NCI-H345 treated with DMSO at 0.1 percent for 48 hours (cell line): ENCODE measurements around the gene PLA2G6.

Experiments used
- DNase-seq: peaks from one replicate; lab custom pipeline; 2025; ENCODE audit not compliant: unreplicated experiment; lab: John Stamatoyannopoulos, UW

PLA2G6 gene

DNA sequence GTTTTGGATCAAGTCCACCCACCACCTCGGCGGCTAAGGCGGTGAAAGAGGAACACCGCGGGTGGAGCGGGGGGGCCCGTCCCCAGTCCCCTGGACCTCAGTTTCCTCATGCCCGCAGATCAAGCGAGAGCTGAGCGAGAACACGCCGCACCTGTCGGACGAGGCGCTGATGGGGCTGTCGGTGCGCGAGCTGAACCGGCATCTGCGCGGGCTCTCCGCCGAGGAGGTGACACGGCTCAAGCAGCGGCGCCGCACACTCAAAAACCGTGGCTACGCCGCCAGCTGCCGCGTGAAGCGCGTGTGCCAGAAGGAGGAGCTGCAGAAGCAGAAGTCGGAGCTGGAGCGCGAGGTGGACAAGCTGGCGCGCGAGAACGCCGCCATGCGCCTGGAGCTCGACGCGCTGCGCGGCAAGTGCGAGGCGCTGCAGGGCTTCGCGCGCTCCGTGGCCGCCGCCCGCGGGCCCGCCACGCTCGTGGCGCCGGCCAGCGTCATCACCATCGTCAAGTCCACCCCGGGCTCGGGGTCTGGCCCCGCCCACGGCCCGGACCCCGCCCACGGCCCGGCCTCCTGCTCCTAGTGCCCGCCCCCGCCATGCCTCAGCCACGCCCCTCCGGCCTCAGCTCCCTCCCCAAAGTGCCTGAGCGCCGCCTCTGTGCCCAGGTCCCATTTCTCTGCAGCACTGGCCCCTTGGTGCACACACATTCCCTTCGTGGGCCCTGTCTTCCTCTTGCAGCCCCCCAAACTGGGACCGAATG is 32.8 kb upstream of the PLA2G6 start:
- DNase-seq = no peak

DNA sequence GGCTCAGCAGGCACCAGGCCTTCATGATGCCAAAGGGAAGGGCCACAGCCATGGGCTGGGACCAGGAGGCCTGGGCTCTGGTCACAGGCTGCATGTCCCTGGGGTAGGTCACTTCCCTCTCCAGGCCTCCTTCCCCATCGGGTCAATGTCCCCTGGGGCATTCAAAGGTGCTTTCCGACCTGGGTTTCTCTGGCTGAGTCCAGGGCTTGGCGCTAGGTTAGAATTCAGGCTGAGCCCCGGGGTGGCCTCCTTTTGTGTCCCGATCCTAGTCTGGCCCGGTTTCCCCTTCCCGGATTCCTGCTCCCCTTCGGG is 32.3 kb upstream of the PLA2G6 start:
- no peak for DNase-seq

GRCh38 chr22:38213319-38213989 is 31.8 kb upstream of the PLA2G6 start:
- no peak for DNase-seq

DNA sequence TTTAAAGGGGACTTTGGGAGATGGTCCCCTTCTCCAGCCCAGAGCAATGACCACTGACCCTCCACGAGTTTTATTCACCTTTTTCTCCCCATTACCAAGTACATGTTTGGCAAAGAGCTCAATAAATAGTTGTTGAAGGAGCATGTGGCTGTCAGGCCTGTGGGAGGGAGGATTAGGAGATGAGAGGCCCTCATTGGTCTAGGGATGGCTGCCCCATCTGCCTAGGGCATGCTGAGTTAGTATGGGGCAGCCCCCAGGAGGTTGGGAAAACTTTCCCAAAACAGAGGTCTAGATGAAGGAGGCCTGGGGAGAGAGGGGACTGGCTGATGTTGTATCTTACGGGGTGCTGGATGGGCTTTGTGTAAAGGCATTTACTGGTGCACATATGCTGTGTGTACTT is 30.8 kb upstream of the PLA2G6 start:
- DNase-seq = no peak

GRCh38 chr22:38211556-38211955 is 29.9 kb upstream of the PLA2G6 start:
- no peak for DNase-seq

DNA sequence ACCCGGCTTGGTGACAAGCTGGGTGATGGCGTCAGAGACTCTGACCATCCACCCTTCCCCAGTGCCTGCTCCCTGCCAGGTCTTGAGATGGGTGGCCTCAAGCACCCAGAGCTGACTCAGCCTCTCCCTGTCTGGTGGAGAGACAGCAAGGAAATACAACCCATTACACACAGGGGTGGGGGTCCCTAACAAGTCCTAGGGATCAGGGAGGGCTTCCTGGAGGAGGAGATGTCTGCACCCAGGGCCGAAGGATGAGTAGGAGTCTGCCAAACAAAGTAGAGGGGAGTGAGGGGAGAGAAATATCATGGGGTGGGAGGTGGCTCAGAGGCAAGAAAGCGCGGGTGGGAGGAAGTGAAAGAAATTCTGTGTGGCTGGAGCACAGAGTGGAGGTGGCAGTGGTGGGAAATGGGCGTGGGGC is 26.9 kb upstream of the PLA2G6 start:
- DNase-seq = no peak

- no peak for DNase-seq
Measured at GRCh38 chr22:38207898-38208432, 26.3 kb upstream of the PLA2G6 start.

DNA sequence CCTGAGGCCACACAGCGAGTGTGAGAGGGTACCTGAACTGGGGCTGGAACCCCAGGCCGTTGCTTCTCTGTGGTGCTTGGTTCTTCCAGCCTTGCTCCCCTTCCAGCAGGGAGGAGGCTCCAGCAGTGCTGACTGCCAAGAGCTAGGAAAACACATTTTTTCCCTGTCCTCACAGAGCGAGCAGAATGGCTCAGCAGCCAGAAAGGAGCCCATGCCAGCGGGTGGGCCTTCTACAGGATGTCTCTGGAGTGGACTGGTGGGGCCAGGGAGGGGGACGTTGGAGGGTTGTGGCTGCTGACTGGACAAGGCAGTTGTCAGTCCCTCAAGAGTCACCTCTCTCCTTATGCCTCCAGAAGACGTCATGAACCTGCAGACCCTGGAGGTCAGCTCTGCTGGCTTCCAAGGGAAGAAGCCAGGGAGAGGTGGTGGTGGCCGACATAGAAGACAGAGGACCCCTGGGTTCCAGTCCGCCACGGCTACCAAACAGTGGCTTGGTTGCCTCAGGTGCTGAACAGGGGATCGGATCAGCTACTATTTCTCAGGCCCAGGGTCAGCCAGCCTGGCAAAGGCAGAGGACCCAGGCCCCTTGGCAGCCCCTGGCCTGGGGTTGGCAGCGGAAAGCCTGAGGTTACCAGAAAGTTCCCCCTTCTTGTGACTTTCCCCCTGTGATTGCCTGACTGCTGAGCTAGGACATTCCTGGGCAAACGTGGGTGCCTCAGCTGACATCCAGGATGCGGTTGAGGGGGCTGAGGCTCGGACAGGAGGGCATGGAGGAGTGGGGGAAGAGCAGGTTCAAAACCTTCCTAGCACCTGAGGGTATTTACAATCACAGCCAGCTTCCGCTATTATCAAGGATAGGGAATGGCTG is 23.9 kb upstream of the PLA2G6 start:
- DNase-seq = no peak

DNA sequence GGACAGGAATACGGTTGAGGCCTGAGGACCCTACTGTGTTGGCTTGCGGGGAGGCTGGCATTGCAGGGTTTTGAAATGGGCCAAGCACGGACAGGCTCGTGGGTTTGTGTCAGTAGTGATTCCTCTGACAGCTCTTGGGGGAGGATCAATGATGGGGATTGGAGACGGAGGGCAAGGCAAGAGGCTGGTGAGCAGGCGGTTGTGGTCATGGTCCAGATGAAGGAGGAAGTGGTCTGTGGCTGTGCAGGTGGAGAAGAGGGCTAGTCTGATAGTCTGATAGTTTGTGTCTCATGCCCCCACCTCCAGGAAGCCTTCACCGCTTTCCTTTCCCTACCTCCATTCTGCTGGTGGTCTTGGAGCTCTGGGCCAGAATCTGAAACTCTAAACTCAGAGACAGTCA is 23.2 kb upstream of the PLA2G6 start:
- DNase-seq = no peak

DNA sequence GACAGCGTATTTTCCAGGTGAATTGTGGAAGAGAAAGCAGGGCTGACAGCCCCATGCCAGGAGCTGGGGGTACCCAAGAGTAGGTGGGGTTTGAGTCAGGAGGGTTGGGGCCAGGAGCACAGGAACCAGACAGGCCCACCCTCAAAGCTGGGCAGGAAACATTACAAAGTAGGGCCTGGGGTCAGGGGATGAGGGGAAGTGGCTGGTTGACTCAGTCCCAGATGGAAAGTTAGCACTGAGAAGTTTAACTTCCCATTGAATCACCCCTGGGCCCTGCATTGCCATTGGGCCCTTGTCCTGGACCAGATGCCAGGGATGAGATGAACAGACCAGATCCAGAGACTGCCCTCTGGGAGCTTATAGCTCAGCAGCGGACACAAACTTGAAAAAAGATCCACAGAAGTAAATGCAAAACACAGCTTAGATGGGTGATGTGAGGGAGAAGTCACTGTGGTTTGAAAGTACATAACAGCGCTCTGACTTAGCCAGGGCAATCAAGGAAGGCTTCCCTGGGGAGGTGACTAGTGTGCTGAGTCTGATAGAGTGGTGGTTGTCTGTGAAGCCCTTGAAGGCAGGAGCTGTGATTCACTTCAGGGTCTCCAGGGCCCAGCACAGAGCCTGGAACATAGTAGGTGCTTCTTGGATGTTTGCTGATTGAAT is 22.4 kb upstream of the PLA2G6 start:
- no peak for DNase-seq

GRCh38 chr22:38203090-38203810 is 21.6 kb upstream of the PLA2G6 start:
- DNase-seq = no peak

GRCh38 chr22:38202437-38203089 is 20.9 kb upstream of the PLA2G6 start:
- DNase-seq = no peak

DNA sequence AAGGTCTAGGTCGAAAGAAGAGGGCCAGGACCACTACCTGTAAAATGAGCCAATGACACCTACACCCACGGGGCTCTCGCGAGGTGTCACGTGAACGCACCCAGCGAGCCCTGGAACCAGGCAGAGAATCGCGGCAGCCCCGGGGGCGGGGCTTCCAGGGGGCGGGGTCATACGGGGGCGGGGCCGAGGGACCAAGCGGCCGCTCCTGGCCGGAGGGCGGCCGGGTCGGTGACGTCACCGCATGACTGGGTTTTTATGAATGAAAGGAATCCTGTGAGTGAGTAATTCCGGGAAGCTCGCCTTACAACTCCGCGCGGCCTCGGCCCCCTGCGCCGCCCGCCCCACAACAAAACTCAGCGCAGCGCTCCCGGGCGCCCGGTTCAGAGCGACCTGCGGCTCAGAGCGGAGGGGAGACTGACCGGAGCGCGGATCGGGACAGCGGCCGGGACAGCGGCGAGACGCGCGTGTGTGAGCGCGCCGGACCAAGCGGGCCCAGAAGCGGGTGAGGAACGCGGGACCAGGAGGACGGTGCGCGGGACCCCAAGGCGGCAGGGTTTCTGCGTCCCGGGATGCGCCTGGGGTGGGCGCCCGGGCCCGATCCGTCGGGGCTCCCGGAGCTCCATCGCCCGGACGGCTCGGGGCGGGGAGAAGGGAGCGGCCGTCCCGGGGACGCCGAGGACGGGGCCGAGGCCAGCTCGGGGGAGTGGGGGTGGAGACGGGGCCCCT is 20.2 kb upstream of the PLA2G6 start, which contains the start of gene MAFF:
MAFF (plus strand) TSS at position 284 of the 726 bp plus-strand sequence. CDS start 11,860 bp downstream, outside the sequence.
- DNase-seq = peak; percentile 44

DNA sequence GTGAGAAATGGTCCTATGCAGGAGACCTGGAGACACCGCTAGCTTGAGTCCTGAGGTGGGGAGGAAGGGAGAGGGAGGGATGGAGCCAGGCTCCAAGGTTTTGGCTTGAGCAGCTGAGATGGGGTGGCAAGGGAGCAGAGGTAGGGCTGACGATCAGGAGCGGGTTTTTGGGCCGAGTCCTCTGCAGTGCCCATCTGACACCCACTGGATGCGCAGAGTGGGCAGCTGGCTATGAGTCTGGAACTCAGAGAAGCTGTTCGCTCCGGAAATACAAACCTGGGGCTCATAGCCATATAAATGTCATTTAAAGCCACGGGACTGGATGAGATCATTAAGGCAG is 19.7 kb upstream of the PLA2G6 start:
- no peak for DNase-seq

DNA sequence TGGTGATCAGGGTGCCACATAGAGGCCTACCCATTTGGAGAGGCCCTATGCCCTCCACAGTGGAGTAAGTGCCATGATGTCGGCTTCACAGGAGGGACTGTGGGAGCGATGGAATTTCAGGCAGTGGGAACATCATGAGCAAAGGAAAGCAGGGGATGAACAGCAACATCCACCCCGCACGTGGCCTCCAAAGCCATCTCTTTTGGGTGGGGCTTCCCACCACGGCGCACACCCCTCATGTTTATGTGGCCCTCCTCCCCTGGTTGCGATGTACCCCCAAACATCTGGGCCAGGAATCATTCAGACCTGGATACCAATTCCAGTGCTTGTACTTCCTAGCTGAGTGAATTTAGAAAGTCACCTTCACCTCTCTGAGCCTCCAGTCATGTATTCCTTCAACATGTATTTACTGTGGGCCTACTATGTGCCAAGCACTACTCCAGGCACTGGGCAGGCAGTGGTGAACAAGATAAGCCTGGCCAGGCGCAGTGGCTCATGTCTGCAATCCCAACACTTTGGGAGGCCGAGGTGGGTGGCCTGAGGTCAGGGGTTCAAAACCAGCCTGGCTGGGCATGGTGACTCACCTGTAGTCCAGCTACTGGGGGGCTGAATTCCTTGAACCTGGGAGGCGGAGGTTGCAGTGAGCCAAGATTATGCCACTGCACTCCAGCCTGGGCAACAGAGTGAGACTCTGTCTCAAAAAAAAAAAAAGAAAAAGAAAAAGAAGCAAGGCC is 18.4 kb upstream of the PLA2G6 start:
- no peak for DNase-seq

GRCh38 chr22:38196791-38197419 is 15.3 kb upstream of the PLA2G6 start:
- no peak for DNase-seq

DNA sequence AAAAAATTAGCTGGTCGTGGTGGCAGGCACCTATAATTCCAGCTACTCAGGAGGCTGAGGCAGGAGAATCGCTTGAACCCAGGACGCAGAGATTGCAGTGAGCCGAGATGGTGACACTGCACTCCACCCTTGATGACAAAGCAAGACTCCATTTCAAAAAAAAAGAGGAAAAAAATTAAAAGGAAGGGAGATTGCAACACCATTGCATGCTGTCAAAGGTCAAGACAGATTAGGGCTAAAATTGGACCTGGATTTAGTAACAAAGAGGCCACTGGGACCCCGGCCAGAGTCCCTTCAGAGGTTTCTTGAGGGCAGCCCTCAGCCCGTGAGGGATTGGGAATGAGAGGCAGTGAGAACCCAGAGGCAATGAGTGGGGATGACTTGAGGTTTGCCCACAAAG is 11.9 kb upstream of the PLA2G6 start:
- no peak for DNase-seq

DNA sequence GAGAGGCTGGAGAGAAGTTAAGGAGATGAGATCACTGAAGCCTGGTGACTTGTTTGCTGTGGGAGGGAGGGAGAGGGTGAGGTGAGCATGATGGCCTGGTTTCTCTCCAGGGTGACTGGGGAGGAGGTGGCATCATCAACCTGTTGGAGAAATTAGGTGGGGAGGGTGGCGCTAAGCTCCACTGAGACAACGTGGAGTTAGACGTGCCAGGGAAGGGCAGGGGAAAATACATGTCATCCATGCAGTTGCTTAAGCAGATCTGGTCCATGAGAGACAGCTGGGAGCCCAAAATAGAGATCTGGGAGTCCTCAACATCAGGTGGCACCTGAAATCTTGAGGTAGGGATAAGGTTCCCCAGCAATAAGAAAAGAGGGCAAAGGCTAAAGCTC is 10.8 kb upstream of the PLA2G6 start:
- no peak for DNase-seq
